Stimulated activated naive CD8-positive, alpha-beta T cell treated with anti-CD3 and anti-CD28 coated beads, Interleukin-15, Interleukin-2, amounts not matched to agents 100 ng/mL and 50 ng/mL, for 24 hours (primary cell): ENCODE data around the gene ARHGEF10L.

ENCODE experiments used
- H3K27ac Mint-ChIP-seq: one replicate; pipeline ENCODE4 v1.8.0; 2021; ENCODE audit warnings: mild to moderate bottlenecking, mixed read lengths
- H3K27me3 Mint-ChIP-seq: one replicate; pipeline ENCODE4 v1.8.0; 2021; ENCODE audit warnings: mixed read lengths
- H3K36me3 Mint-ChIP-seq: one replicate; pipeline ENCODE4 v1.8.0; 2021; ENCODE audit warnings: low read depth, mixed read lengths
- H3K4me1 Mint-ChIP-seq: one replicate; pipeline ENCODE4 v1.8.0; 2021; ENCODE audit warnings: low read depth, mixed read lengths
- H3K4me3 Mint-ChIP-seq: one replicate; pipeline ENCODE4 v1.8.0; 2021; ENCODE audit warnings: mild to moderate bottlenecking, mixed read lengths
- H3K9me3 Mint-ChIP-seq: one replicate; pipeline ENCODE4 v1.8.0; 2021; ENCODE audit warnings: mixed read lengths

Gene ARHGEF10L

DNA sequence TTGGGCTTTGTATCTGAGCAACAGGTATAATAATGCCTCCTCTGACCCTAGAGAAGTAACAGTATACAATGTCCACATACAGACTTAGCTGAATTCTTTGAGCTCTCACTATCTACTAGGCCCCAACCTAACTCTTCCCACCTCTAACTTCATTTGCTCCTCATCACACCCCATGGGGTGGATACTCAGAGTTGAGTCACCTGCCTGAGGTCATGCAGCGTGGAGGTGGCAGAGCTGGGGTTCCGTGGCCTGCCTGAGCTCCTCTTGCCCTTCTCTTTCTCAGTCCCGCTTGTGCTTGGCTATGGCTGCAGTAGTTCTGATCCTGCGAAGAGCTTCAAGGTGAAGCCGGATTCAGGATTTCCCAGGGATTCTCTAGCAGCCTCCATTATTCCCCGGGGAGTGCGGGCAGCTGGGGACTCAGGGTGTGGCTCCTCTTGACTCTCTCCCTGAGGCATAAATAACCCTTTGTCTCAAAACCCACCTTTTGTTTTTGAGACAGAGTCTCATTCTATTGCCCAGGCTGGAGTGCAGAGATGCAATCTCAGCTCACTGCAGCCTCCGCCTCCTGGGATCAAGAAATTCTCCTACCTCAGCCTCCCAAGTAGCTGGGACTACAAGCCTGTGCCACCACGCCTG, 185.7 kb downstream of the ARHGEF10L start:
- no peaks in the 10 kb centered on the region for H3K36me3 Mint-ChIP-seq
- no peaks in the 10 kb centered on the region for H3K9me3 Mint-ChIP-seq
- H3K27me3 Mint-ChIP-seq: peaks cover 4% of the 10 kb centered on the region
- no peak overlapping the region for H3K27ac Mint-ChIP-seq
- H3K4me3 Mint-ChIP-seq: no peak overlapping the region
- H3K4me1 Mint-ChIP-seq: no peaks in the 10 kb centered on the region

DNA sequence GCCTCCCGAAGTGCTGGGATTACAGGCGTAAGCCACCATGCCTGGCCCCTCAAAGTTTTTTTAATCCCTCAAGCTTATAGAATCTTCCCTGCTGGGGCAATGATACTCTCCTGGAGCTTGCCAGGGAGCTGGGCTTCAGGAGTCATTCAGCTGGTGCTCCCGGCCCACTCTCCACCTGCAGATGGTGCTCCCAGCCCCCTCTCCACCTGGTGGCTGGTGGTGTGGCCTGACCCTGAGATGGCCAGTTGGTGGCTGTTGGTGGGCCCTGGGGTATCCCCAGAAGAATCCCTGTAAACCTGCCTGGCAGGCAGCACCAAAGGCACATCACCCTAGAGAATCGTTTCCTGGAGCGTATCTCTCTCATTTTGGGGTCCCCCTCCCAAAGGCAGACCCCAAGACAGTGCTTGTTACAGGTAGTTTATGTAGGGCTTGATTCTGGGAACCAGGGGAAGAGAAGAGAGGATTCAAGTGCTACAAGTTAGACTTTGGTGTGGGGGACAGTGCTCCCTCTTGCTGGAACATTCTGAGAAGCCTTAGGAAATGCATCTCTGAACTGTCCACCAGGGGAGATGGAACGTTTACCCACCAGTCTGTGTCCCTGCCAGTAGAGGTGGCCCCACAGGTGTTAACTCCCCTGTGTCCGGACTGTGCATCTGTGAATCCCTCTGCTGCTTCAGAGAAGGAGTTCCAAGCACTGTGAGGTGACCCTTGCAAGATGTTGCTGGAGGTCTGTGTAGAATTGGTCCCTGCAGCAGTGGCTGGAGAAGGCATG, 186.5 kb downstream of the ARHGEF10L start:
- no peak overlapping the region for H3K27ac Mint-ChIP-seq
- H3K4me1 Mint-ChIP-seq: no peaks in the 10 kb centered on the region
- H3K4me3 Mint-ChIP-seq: no peak overlapping the region
- H3K27me3 Mint-ChIP-seq: peaks cover 4% of the 10 kb centered on the region
- no peaks in the 10 kb centered on the region for H3K36me3 Mint-ChIP-seq
- no peaks in the 10 kb centered on the region for H3K9me3 Mint-ChIP-seq

GRCh38 chr1:17728123-17728712, 188.7 kb downstream of the ARHGEF10L start:
- H3K9me3 Mint-ChIP-seq: no peaks in the 10 kb centered on the region
- H3K27ac Mint-ChIP-seq: no peak overlapping the region
- no peaks in the 10 kb centered on the region for H3K36me3 Mint-ChIP-seq
- no peak overlapping the region for H3K4me3 Mint-ChIP-seq
- no peaks in the 10 kb centered on the region for H3K27me3 Mint-ChIP-seq
- no peaks in the 10 kb centered on the region for H3K4me1 Mint-ChIP-seq

- H3K36me3 Mint-ChIP-seq: no peaks in the 10 kb centered on the region
- H3K4me1 Mint-ChIP-seq: no peaks in the 10 kb centered on the region
- H3K27me3 Mint-ChIP-seq: no peaks in the 10 kb centered on the region
- no peak overlapping the region for H3K4me3 Mint-ChIP-seq
- H3K27ac Mint-ChIP-seq: no peak overlapping the region
- H3K9me3 Mint-ChIP-seq: no peaks in the 10 kb centered on the region
Measured at GRCh38 chr1:17729248-17729647, 189.8 kb downstream of the ARHGEF10L start.

GRCh38 chr1:17729909-17730308, 190.4 kb downstream of the ARHGEF10L start:
- no peaks in the 10 kb centered on the region for H3K27me3 Mint-ChIP-seq
- no peak overlapping the region for H3K27ac Mint-ChIP-seq
- no peaks in the 10 kb centered on the region for H3K36me3 Mint-ChIP-seq
- H3K9me3 Mint-ChIP-seq: no peaks in the 10 kb centered on the region
- H3K4me1 Mint-ChIP-seq: no peaks in the 10 kb centered on the region
- no peak overlapping the region for H3K4me3 Mint-ChIP-seq

DNA sequence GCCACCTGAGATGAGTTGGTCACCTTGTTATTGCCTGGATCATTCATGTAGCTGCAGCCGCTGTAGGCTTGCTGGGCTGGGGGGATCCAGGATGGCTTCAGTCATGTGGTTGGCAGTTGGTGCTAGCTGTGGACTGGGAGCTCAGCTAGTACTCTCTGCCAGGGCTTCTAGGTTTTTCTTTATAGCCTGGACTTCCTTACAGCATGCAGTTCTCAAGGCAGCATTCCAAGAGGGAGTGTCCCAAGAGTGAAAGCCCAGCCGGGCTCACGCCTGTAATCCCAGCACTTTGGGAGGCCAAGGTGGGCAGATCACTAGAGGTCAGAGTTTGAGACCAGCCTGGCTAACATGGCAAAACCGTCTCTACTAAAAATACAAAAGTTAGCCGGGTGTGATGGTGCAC, 192.0 kb downstream of the ARHGEF10L start:
- Mint-ChIP-seq H3K4me1 (no peaks in the 10 kb centered on the region), H3K4me3 (no peak overlapping the region), H3K36me3 (no peaks in the 10 kb centered on the region), H3K27ac (no peak overlapping the region), H3K9me3 (no peaks in the 10 kb centered on the region), H3K27me3 (no peaks in the 10 kb centered on the region)

- H3K27ac Mint-ChIP-seq: no peak overlapping the region
- no peaks in the 10 kb centered on the region for H3K4me1 Mint-ChIP-seq
- no peaks in the 10 kb centered on the region for H3K9me3 Mint-ChIP-seq
- H3K36me3 Mint-ChIP-seq: no peaks in the 10 kb centered on the region
- no peaks in the 10 kb centered on the region for H3K27me3 Mint-ChIP-seq
- H3K4me3 Mint-ChIP-seq: no peak overlapping the region
Measured at GRCh38 chr1:17732475-17732874, 193.0 kb downstream of the ARHGEF10L start.

DNA sequence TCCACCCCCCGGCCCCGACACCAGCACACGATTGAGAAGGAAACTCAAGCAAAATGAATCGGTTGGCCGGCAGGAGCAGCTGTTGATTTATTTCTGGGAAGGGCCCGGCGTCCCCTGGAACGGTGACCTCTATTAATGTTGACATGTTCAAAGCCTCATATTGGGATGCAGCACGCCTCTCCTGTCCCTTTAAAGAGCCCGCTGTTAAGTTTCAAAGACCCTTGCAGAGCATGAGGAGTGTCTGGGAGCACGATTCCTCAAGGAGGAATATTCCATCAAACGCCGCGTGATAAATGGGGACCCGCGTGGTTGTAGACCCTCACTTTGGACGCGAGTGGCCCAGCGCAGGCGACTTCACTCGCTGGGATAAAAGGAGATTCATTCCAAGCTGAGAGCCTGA, 194.2 kb downstream of the ARHGEF10L start:
- no peak overlapping the region for H3K27ac Mint-ChIP-seq
- no peaks in the 10 kb centered on the region for H3K27me3 Mint-ChIP-seq
- H3K4me1 Mint-ChIP-seq: no peaks in the 10 kb centered on the region
- no peaks in the 10 kb centered on the region for H3K9me3 Mint-ChIP-seq
- no peaks in the 10 kb centered on the region for H3K36me3 Mint-ChIP-seq
- H3K4me3 Mint-ChIP-seq: no peak overlapping the region

GRCh38 chr1:17734609-17735008, 195.1 kb downstream of the ARHGEF10L start:
- no peak overlapping the region for H3K4me3 Mint-ChIP-seq
- no peaks in the 10 kb centered on the region for H3K9me3 Mint-ChIP-seq
- H3K4me1 Mint-ChIP-seq: no peaks in the 10 kb centered on the region
- H3K27ac Mint-ChIP-seq: no peak overlapping the region
- no peaks in the 10 kb centered on the region for H3K36me3 Mint-ChIP-seq
- H3K27me3 Mint-ChIP-seq: no peaks in the 10 kb centered on the region

- Mint-ChIP-seq H3K27me3 (no peaks in the 10 kb centered on the region), H3K27ac (no peak overlapping the region), H3K4me3 (no peak overlapping the region)
Measured at GRCh38 chr1:17735348-17735747, 195.8 kb downstream of the ARHGEF10L start.

DNA sequence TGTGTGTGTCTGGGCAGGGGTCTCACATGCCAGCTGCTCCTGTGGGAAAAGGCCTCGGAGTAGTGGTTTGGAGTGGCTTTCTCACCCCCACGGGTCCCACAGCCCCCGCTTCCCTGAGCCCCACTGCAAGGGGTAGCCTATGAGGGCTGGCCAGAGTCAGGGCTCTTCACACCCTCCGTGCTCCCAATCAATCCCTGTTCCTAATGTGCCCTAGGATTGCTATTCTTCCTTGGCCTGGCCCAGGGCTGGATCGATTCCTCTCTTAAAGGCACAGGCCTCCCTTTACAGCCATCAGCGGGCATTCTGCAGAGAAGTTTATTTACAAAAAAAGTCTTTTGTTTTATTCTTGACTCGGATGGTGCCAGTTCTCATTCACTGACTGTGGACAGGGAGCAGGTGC, 196.3 kb downstream of the ARHGEF10L start:
- H3K36me3 Mint-ChIP-seq: no peaks in the 10 kb centered on the region
- peaks cover 2% of the 10 kb centered on the region for H3K27me3 Mint-ChIP-seq
- no peak overlapping the region for H3K27ac Mint-ChIP-seq
- H3K4me1 Mint-ChIP-seq: no peaks in the 10 kb centered on the region
- H3K4me3 Mint-ChIP-seq: no peak overlapping the region
- no peaks in the 10 kb centered on the region for H3K9me3 Mint-ChIP-seq

More at GRCh38 chr1:17735348-17735747, 195.8 kb downstream of the ARHGEF10L start:
- H3K9me3 Mint-ChIP-seq: no peaks in the 10 kb centered on the region
- H3K4me1 Mint-ChIP-seq: no peaks in the 10 kb centered on the region
- H3K36me3 Mint-ChIP-seq: no peaks in the 10 kb centered on the region

GRCh38 chr1:17736625-17737024, 197.1 kb downstream of the ARHGEF10L start:
- no peaks in the 10 kb centered on the region for H3K4me1 Mint-ChIP-seq
- no peaks in the 10 kb centered on the region for H3K36me3 Mint-ChIP-seq
- H3K27ac Mint-ChIP-seq: no peak overlapping the region

DNA sequence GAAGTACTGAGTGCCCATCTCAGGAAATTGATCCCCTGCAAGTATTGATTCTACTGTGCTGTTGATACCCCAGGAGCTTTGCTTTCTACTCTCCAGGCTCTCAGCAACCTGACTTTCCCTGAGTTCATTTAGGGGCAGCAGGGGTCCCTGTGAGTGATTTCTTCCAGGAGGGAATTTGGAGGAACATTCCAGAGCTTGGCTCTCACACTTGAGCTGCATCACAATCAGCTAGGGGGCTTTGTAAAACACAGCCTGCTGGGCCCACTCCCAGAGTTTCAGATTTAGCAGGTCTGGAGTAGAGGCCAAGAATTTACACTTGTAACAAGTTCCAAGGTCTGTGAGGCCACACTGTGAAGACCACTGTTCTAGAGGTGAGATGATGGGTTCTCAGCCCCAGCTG, 199.6 kb downstream of the ARHGEF10L start:
- Mint-ChIP-seq H3K36me3 (no peaks in the 10 kb centered on the region), H3K4me3 (no peak overlapping the region), H3K27me3 (peaks cover 15% of the 10 kb centered on the region), H3K4me1 (no peaks in the 10 kb centered on the region), H3K27ac (no peak overlapping the region), H3K9me3 (no peaks in the 10 kb centered on the region)

More at GRCh38 chr1:17736625-17737024, 197.1 kb downstream of the ARHGEF10L start:
- no peaks in the 10 kb centered on the region for H3K9me3 Mint-ChIP-seq
- peaks cover 7% of the 10 kb centered on the region for H3K27me3 Mint-ChIP-seq
- H3K4me3 Mint-ChIP-seq: no peak overlapping the region

DNA sequence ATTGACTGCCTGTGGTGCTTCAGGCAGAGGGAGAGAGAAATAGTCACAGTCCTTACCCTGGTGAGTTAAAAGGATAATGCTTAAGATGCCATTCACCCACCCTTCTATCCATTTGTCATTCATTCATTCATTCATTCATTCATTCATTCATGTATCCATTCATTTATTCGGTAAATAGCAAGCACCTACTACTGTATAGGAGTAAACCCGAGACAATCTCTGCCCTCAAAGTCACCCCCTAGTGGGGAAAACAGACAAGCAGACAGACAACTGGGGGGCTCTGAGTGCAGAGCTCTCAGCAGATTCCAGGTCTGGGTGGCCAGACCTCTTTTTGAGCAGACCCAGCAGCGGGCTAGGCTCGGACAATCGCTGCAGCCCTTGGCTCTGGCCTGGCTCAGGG, 201.6 kb downstream of the ARHGEF10L start:
- H3K9me3 Mint-ChIP-seq: no peaks in the 10 kb centered on the region
- H3K4me1 Mint-ChIP-seq: no peaks in the 10 kb centered on the region
- H3K4me3 Mint-ChIP-seq: no peak overlapping the region
- H3K36me3 Mint-ChIP-seq: no peaks in the 10 kb centered on the region
- H3K27ac Mint-ChIP-seq: no peak overlapping the region
- H3K27me3 Mint-ChIP-seq: peaks cover 19% of the 10 kb centered on the region

DNA sequence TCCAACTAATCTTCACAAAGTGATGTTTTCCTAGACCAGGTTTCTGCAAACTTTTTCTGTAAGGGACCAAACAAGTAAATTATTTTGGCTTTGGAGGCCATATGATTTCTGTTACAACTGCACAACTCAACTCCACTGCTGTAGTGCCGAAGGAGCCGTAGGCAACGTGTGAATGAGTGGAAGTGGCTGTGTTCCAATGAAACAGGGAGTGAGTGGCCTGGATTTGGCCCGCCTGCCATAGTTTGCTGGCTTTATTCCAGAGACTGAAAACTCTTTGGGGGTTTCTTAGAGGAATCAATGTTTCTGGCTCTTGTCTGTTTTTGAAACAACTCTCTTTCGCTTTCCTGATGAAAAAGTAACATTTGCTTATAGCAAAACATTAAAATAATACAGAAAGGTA, 203.1 kb downstream of the ARHGEF10L start:
- H3K9me3 Mint-ChIP-seq: no peaks in the 10 kb centered on the region
- no peak overlapping the region for H3K4me3 Mint-ChIP-seq
- H3K27me3 Mint-ChIP-seq: peaks cover 19% of the 10 kb centered on the region
- H3K36me3 Mint-ChIP-seq: no peaks in the 10 kb centered on the region
- H3K27ac Mint-ChIP-seq: no peak overlapping the region
- H3K4me1 Mint-ChIP-seq: no peaks in the 10 kb centered on the region
